Neuronal stem cell (in vitro differentiated cells): Measurements from ENCODE around the gene BRMS1.

Source experiments
- DNase-seq: peaks from one replicate; pipeline ENCODE4 v3.0.0-alpha.2; 2013; ENCODE audit warnings: low spot score
- H2AFZ ChIP-seq: one replicate; pipeline ENCODE4 v1.6.1; 2013; ENCODE audit warnings: mild to moderate bottlenecking, low read length, inconsistent platforms
- H2AK5ac ChIP-seq: 2 replicates; pipeline ENCODE4 v1.6.1; 2013; ENCODE audit warnings: low read depth, mild to moderate bottlenecking, inconsistent platforms, low read length, moderate library complexity, mixed read lengths
- H2BK120ac ChIP-seq: 2 replicates; pipeline ENCODE4 v1.6.1; 2013; ENCODE audit warnings: low read depth, mild to moderate bottlenecking, inconsistent platforms, low read length, moderate library complexity, mixed read lengths
- H2BK12ac ChIP-seq: one replicate; pipeline ENCODE4 v1.6.1; 2013; ENCODE audit warnings: low read length, inconsistent platforms
- H2BK15ac ChIP-seq: 2 replicates; pipeline ENCODE4 v1.6.1; 2013; ENCODE audit warnings: mild to moderate bottlenecking, low read length, inconsistent platforms, mixed read lengths
- H2BK5ac ChIP-seq: one replicate; pipeline ENCODE4 v1.6.1; 2013; ENCODE audit warnings: inconsistent platforms, mild to moderate bottlenecking, low read length, moderate library complexity
- H3K14ac ChIP-seq: one replicate; pipeline ENCODE4 v1.6.1; 2013; ENCODE audit warnings: low read length, inconsistent platforms
- H3K18ac ChIP-seq: 2 replicates; pipeline ENCODE4 v1.6.1; 2013; ENCODE audit warnings: low read length, inconsistent platforms
- H3K23ac ChIP-seq: 2 replicates; pipeline ENCODE4 v1.6.1; 2013; ENCODE audit warnings: low read depth, mild to moderate bottlenecking, mixed read lengths, low read length, inconsistent platforms; ENCODE audit not compliant: poor library complexity
- H3K27ac ChIP-seq: replicated peaks from 3 replicates; pipeline ENCODE4 v1.5.1; 2013; ENCODE audit warnings: low read length, inconsistent platforms
- H3K27me3 ChIP-seq, 3 experiments: 2 replicates each; pipeline ENCODE4 v1.6.1; 2013; ENCODE audit warnings: low read length in 3 of 3, mild to moderate bottlenecking in 2 of 3, inconsistent platforms in 1 of 3, low read depth in 1 of 3, mixed read lengths in 1 of 3, moderate library complexity in 1 of 3; ENCODE audit not compliant: control insufficient read depth in 3 of 3, insufficient read depth in 3 of 3
- H3K36me3 ChIP-seq, 2 donors: replicated peaks in 1 of 2; 2 replicates each; pipeline ENCODE4 v1.6.1; 2013; ENCODE audit warnings: low read length in 2 of 2; ENCODE audit not compliant: control insufficient read depth in 2 of 2, insufficient read depth in 2 of 2
- H3K4ac ChIP-seq: 2 replicates; pipeline ENCODE4 v1.6.1; 2013; ENCODE audit warnings: inconsistent platforms, mild to moderate bottlenecking, low read length, moderate library complexity
- H3K4me1 ChIP-seq, 2 donors: 1 replicate in 1 of 2; 2 replicates in 1 of 2; pipeline ENCODE4 v1.6.1; 2013; ENCODE audit warnings: low read length in 2 of 2, low read depth in 1 of 2; ENCODE audit not compliant: control insufficient read depth in 2 of 2, insufficient read depth in 1 of 2
- H3K4me2 ChIP-seq: one replicate; pipeline ENCODE4 v1.6.1; 2013; ENCODE audit warnings: mild to moderate bottlenecking, low read length, inconsistent platforms; ENCODE audit not compliant: insufficient read depth, poor library complexity, severe bottlenecking
- H3K4me3 ChIP-seq, 2 donors: 2 replicates each; pipeline ENCODE4 v1.5.1; 2013; ENCODE audit warnings: low read length in 2 of 2, mild to moderate bottlenecking in 2 of 2, inconsistent platforms in 1 of 2, moderate library complexity in 1 of 2
- H3K79me1 ChIP-seq: one replicate; pipeline ENCODE4 v1.6.1; 2013; ENCODE audit warnings: low read depth, mild to moderate bottlenecking, inconsistent platforms, low read length, moderate library complexity
- H3K9ac ChIP-seq: one replicate; pipeline ENCODE4 v1.6.1; 2013; ENCODE audit warnings: mild to moderate bottlenecking, low read depth, low read length, inconsistent platforms; ENCODE audit not compliant: poor library complexity
- H3K9me3 ChIP-seq, 2 donors: replicated peaks in 1 of 2; 2 replicates each; pipeline versions ENCODE3 to v1.6.1; 2013; ENCODE audit warnings: low read length in 2 of 2, mild to moderate bottlenecking in 2 of 2, inconsistent platforms in 1 of 2, low read depth in 1 of 2, mixed read lengths in 1 of 2, moderate library complexity in 1 of 2; ENCODE audit not compliant: control insufficient read depth in 2 of 2, insufficient read depth in 1 of 2
- H4K8ac ChIP-seq: one replicate; pipeline ENCODE4 v1.6.1; 2013; ENCODE audit warnings: low read depth, mild to moderate bottlenecking, inconsistent platforms, low read length, moderate library complexity
- H4K91ac ChIP-seq: one replicate; pipeline ENCODE4 v1.6.1; 2013; ENCODE audit warnings: low read length, low read depth, mild to moderate bottlenecking, inconsistent platforms; ENCODE audit not compliant: poor library complexity
- WGBS, 2 donors: extraction: QIAGEN DNeasy Blood & Tissue Kit; methylation state at CpG; one replicate each; pipeline ENCODE4 v1.1.7; 2013; ENCODE audit warnings: missing lambda C conversion rate in 2 of 2, mixed read lengths in 1 of 2; ENCODE audit not compliant: insufficient read length in 2 of 2, insufficient replicate concordance in 1 of 2; ENCODE audit errors: extremely low coverage in 2 of 2; 5-methylcytosine and 5-hydroxymethylcytosine counted together

Gene BRMS1

DNA sequence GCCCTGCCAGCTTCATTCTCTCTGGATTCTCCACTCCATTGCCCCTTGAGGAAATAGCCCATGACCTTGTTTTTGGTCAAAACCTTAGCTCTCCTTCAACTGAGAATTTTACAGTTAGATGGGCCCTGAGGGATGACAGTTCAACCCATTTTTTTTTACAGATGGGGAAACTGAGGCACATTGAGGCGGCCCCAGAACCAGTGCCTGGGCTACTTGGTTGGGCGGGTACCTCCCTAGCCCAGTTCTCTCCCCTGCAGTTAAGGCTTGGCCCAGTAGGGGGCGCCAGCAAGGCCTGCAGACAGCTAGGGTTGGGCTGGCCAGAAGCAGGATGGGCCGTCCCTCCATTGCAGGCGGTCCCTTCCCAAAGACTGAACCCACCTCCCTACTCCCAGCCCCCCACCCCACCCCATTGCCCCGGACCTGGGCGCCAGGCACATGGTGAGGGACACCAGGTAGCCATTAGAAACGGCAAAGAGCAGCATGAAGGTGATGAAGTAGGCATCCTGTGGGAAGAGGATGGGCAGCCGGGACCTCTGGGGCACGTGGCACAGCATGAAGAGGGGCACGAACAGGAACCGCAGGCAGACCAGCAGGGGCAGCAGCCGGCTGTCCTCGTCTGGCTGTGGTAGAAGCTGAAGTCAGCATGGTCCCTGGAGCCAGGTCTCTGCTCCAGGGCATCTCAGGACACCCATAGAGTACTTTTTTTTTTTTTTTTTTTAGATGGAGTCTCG, 19.1 kb upstream of the BRMS1 start:
- no peak overlapping the region for H4K8ac ChIP-seq
- H4K91ac ChIP-seq = no peak overlapping the region
- peak overlapping the region; percentile 47 for H2AK5ac ChIP-seq
- no peak overlapping the region for H2BK120ac ChIP-seq
- no peaks in the 10 kb centered on the region for H3K27me3 ChIP-seq
- H3K4me1 ChIP-seq = peaks cover 2 to 11% of the 10 kb centered on the region in 2 donors
- H2AFZ ChIP-seq = no peak overlapping the region
- H3K79me1 ChIP-seq = peaks cover 8% of the 10 kb centered on the region
- no peak overlapping the region for H2BK15ac ChIP-seq
- no peak overlapping the region for H3K4me2 ChIP-seq
- H3K23ac ChIP-seq = peak overlapping the region; percentile 80
- peak overlapping the region; percentile 51 for H3K9ac ChIP-seq
- H3K18ac ChIP-seq = no peak overlapping the region
- no peak overlapping the region for H3K14ac ChIP-seq
- H2BK5ac ChIP-seq = no peak overlapping the region
- H2BK12ac ChIP-seq = no peak overlapping the region
- H3K4ac ChIP-seq = no peak overlapping the region
- H3K36me3 ChIP-seq = peaks cover 6 to 53% of the 10 kb centered on the region in 2 donors
- H3K4me3 ChIP-seq = no peak overlapping the region
- no peak for DNase-seq
- H3K27ac ChIP-seq = no peak overlapping the region
- H3K9me3 ChIP-seq = no peaks in the 10 kb centered on the region
- WGBS, 2 donors = no CpG with 5 or more reads among the region's 15 CpGs

- H3K79me1 ChIP-seq = peaks cover 3% of the 10 kb centered on the region
- no CpG with 5 or more reads among the region's 14 CpGs for WGBS, 2 donors
Observed at GRCh38 chr11:66363187-66363601, 18.3 kb upstream of the BRMS1 start.

DNA sequence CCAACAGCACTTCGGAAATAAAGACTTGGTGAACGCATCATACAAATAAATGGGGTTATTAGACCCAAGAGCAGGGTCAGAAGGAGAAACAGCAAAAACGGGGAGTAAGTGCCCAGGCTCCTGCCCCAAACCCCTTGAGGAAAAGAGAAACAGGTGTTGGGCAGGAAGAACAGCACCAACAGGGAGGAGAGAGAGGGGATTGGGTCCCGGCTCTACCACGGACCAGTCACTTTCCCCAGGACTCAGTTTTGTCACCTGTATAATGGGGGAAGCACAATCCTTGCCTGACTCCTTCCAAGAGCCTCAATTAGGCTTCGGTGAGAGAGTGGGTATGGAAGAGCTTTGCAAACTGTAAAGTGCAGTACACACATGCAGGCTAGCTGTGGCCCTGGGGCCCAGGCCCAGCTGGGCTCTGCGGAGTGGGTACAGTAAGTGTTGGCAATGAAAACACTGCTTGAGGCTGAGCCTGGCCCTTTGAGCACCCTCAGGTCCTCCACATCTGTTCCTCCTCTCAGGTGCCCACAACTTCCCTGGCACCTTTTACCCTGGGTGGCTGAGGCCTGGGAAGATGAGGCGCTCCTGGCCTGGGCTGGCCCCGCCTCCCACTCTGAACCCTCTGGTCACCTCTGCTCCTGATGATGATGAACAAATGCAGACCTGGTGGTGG, 17.7 kb upstream of the BRMS1 start:
- Histone ChIP-seq H3K9me3 (no peaks in the 10 kb centered on the region), H2BK15ac (no peak overlapping the region), H3K4me2 (no peak overlapping the region), H3K36me3 (peaks cover 6 to 40% of the 10 kb centered on the region in 2 donors), H3K23ac (peak overlapping the region; percentile 68), H3K27ac (no peak overlapping the region), H3K14ac (no peak overlapping the region), H4K8ac (peak overlapping the region; percentile 83), H2BK5ac (peak overlapping the region; percentile 14), H3K79me1 (peaks cover 3% of the 10 kb centered on the region), H2BK120ac (no peak overlapping the region), H3K4ac (no peak overlapping the region), H2AFZ (no peak overlapping the region), H3K4me3 (no peak overlapping the region), H2BK12ac (no peak overlapping the region), H2AK5ac (peak overlapping the region; percentile 64), H3K27me3 (no peaks in the 10 kb centered on the region), H3K4me1 (peaks cover 2 to 11% of the 10 kb centered on the region in 2 donors), H3K18ac (peak overlapping the region; percentile 44), H4K91ac (no peak overlapping the region), H3K9ac (no peak overlapping the region)
- WGBS, 2 donors = no CpG with 5 or more reads among the region's 9 CpGs
- no peak for DNase-seq

More at GRCh38 chr11:66363187-66363601, 18.3 kb upstream of the BRMS1 start:
- no peaks in the 10 kb centered on the region for H3K27me3 ChIP-seq
- peak overlapping the region; percentile 64 for H2AK5ac ChIP-seq
- H3K4ac ChIP-seq = no peak overlapping the region
- H3K4me2 ChIP-seq = no peak overlapping the region
- H3K23ac ChIP-seq = peak overlapping the region; percentile 68
- peak overlapping the region; percentile 14 for H2BK5ac ChIP-seq
- H2BK15ac ChIP-seq = no peak overlapping the region
- no peak overlapping the region for H4K8ac ChIP-seq
- no peak overlapping the region for H3K27ac ChIP-seq
- H3K36me3 ChIP-seq = peaks cover 6 to 45% of the 10 kb centered on the region in 2 donors
- H3K9ac ChIP-seq = no peak overlapping the region
- no peak overlapping the region for H2AFZ ChIP-seq
- H3K18ac ChIP-seq = peak overlapping the region; percentile 44
- H3K4me3 ChIP-seq = no peak overlapping the region
- no peak overlapping the region for H2BK12ac ChIP-seq
- peaks cover 2 to 11% of the 10 kb centered on the region in 2 donors for H3K4me1 ChIP-seq
- H3K14ac ChIP-seq = no peak overlapping the region
- H3K9me3 ChIP-seq = no peaks in the 10 kb centered on the region
- H2BK120ac ChIP-seq = no peak overlapping the region
- DNase-seq = no peak
- peak overlapping the region; percentile 14 for H4K91ac ChIP-seq

DNA sequence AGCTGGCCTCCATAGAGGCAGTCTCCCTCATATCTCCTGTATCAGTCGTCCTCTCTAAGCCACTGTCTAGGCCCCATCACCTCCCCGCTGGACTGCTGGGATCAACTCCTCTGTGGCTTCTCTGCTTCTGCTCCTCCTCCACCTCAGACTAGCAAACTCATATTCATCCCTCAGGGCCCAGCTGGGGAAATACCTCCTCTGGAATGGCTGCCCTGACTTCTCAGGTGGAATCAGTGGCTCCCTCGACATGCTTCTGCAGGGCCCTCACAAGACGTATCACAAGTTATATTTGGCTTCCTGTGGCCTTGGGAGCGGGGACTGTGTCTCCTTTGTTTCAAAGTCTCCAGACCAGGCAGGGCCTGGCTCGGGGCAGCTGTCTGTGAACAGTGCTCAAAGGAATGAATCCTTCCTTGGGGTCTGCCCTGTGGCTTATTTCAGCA, 16.6 kb upstream of the BRMS1 start:
- H3K27me3 ChIP-seq = no peaks in the 10 kb centered on the region
- no peak overlapping the region for H3K18ac ChIP-seq
- no peak for DNase-seq
- no peak overlapping the region for H3K4me2 ChIP-seq
- H2BK5ac ChIP-seq = no peak overlapping the region
- no peak overlapping the region for H4K91ac ChIP-seq
- peaks cover 2 to 11% of the 10 kb centered on the region in 2 donors for H3K4me1 ChIP-seq
- no peak overlapping the region for H3K14ac ChIP-seq
- no peak overlapping the region for H3K9ac ChIP-seq
- H3K9me3 ChIP-seq = no peaks in the 10 kb centered on the region
- H3K23ac ChIP-seq = no peak overlapping the region
- no peak overlapping the region for H3K27ac ChIP-seq
- H2BK12ac ChIP-seq = no peak overlapping the region
- H3K4me3 ChIP-seq = no peak overlapping the region
- H4K8ac ChIP-seq = no peak overlapping the region
- peaks cover 3% of the 10 kb centered on the region for H3K79me1 ChIP-seq
- no peak overlapping the region for H2BK15ac ChIP-seq
- no peak overlapping the region for H2AK5ac ChIP-seq
- WGBS, 2 donors = no CpG with 5 or more reads among the region's 6 CpGs
- no peak overlapping the region for H3K4ac ChIP-seq
- no peak overlapping the region for H2AFZ ChIP-seq
- no peak overlapping the region for H2BK120ac ChIP-seq
- H3K36me3 ChIP-seq = peaks cover 6 to 31% of the 10 kb centered on the region in 2 donors
